Trophoblast cell (in vitro differentiated cells and primary cell): ENCODE data around the gene IREB2.
"Not testable (repeated sequence)": the region's sequence is repeated elsewhere in the genome, so short reads cannot be mapped to it uniquely, and the experiment has no call there.

Source experiments
- DNase-seq, 2 donors: peaks; one replicate each; pipeline ENCODE4 v3.0.0-alpha.2; 2016
- H2AFZ ChIP-seq: 2 replicates; pipeline ENCODE4 v1.6.1; 2013; ENCODE audit warnings: low read length, moderate library complexity, mild to moderate bottlenecking; ENCODE audit not compliant: insufficient read depth, poor library complexity
- H2AK5ac ChIP-seq: 2 replicates; pipeline ENCODE4 v1.6.1; 2013; ENCODE audit warnings: mild to moderate bottlenecking, low read length
- H2BK120ac ChIP-seq: 2 replicates; pipeline ENCODE4 v1.6.1; 2013; ENCODE audit warnings: low read length, mild to moderate bottlenecking, moderate library complexity; ENCODE audit not compliant: insufficient read depth, poor library complexity
- H2BK12ac ChIP-seq: 2 replicates; pipeline ENCODE4 v1.6.1; 2013; ENCODE audit warnings: mild to moderate bottlenecking, low read length, moderate library complexity
- H2BK5ac ChIP-seq: 2 replicates; pipeline ENCODE4 v1.6.1; 2013; ENCODE audit warnings: low read length, low read depth, moderate library complexity, mild to moderate bottlenecking; ENCODE audit not compliant: poor library complexity
- H3K14ac ChIP-seq: 2 replicates; pipeline ENCODE4 v1.6.1; 2013; ENCODE audit warnings: mild to moderate bottlenecking, low read length
- H3K18ac ChIP-seq: 2 replicates; pipeline ENCODE4 v1.6.1; 2013; ENCODE audit warnings: mild to moderate bottlenecking, low read length
- H3K23ac ChIP-seq: 2 replicates; pipeline ENCODE4 v1.6.1; 2013; ENCODE audit warnings: low read length
- H3K27ac ChIP-seq: 2 replicates; pipeline ENCODE4 v1.5.1; 2013; ENCODE audit warnings: low read depth, mild to moderate bottlenecking, inconsistent platforms, low read length, moderate library complexity
- H3K27me3 ChIP-seq: 2 replicates; pipeline ENCODE4 v1.6.1; 2013; ENCODE audit warnings: inconsistent platforms, mild to moderate bottlenecking, low read length, moderate library complexity; ENCODE audit not compliant: insufficient read depth
- H3K36me3 ChIP-seq, 2 experiments: 1 replicate in 1 of 2; 2 replicates in 1 of 2; pipeline ENCODE4 v1.6.1; 2013; ENCODE audit warnings: low read length in 2 of 2, mild to moderate bottlenecking in 2 of 2, moderate library complexity in 1 of 2; ENCODE audit not compliant: insufficient read depth in 2 of 2, control insufficient read depth in 1 of 2
- H3K4ac ChIP-seq: 2 replicates; pipeline ENCODE4 v1.6.1; 2013; ENCODE audit warnings: low read depth, mild to moderate bottlenecking, low read length, moderate library complexity
- H3K4me1 ChIP-seq, 2 experiments: 1 replicate in 1 of 2; 2 replicates in 1 of 2; pipeline ENCODE4 v1.6.1; 2013; ENCODE audit warnings: low read length in 2 of 2, mild to moderate bottlenecking in 2 of 2, moderate library complexity in 1 of 2; ENCODE audit not compliant: insufficient read depth in 2 of 2, control insufficient read depth in 1 of 2
- H3K4me2 ChIP-seq: 2 replicates; pipeline ENCODE4 v1.6.1; 2013; ENCODE audit warnings: inconsistent platforms, mild to moderate bottlenecking, low read length, moderate library complexity
- H3K4me3 ChIP-seq: 2 replicates; pipeline ENCODE4 v1.5.1; 2013; ENCODE audit warnings: mild to moderate bottlenecking, low read depth, low read length, inconsistent platforms
- H3K79me1 ChIP-seq: one replicate; pipeline ENCODE4 v1.6.1; 2013; ENCODE audit warnings: low read length
- H3K79me2 ChIP-seq: 2 replicates; pipeline ENCODE4 v1.6.1; 2013; ENCODE audit warnings: low read length, mild to moderate bottlenecking; ENCODE audit not compliant: control insufficient read depth, insufficient read depth, poor library complexity
- H3K9ac ChIP-seq: 2 replicates; pipeline ENCODE4 v1.6.1; 2013; ENCODE audit warnings: mild to moderate bottlenecking, low read length
- H3K9me3 ChIP-seq: 2 replicates; pipeline ENCODE4 v1.6.1; 2013; ENCODE audit warnings: low read depth, mild to moderate bottlenecking, control low read depth, inconsistent platforms, low read length; ENCODE audit not compliant: insufficient read depth
- H4K12ac ChIP-seq: 2 replicates; pipeline ENCODE4 v1.6.1; 2013; ENCODE audit warnings: low read depth, mild to moderate bottlenecking, low read length, moderate library complexity
- H4K8ac ChIP-seq: 2 replicates; pipeline ENCODE4 v1.6.1; 2013; ENCODE audit warnings: low read depth, mild to moderate bottlenecking, low read length, moderate library complexity
- H4K91ac ChIP-seq: one replicate; pipeline ENCODE4 v1.6.1; 2013; ENCODE audit warnings: low read depth, mild to moderate bottlenecking, low read length, moderate library complexity
- WGBS: extraction: QIAGEN DNeasy Blood & Tissue Kit; methylation state at CpG from one replicate; pipeline ENCODE4 v1.1.7; 2013; ENCODE audit warnings: missing lambda C conversion rate; ENCODE audit not compliant: insufficient read length, insufficient coverage; ENCODE audit errors: extremely low coverage; 5-methylcytosine and 5-hydroxymethylcytosine counted together

The IREB2 gene

DNA sequence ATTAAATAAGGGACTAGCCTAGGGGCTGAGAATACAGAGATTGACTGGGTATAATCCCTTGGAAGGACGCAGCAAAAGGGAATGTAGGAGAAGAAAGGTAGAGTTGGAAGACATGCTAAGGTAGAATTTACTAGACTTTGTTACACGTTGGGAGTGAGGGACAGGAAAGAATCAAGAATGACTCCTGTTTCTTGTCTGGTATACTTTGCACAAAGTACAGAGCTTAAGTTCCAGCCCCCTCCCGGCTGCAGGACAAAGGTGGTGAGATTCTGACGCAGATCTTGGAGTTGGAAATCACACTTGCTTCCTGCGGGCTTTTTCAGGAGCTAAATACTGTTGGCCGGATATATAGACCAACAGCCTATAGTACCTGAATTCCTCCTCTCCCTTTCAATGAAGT is 70.3 kb downstream of the IREB2 start:
- DNase-seq: peak; percentile 19 to 34
- Histone ChIP-seq H2AK5ac (no peak overlapping the region), H3K4me2 (peak overlapping the region; percentile 95), H2AFZ (peak overlapping the region; percentile 62), H3K27ac (no peak overlapping the region), H3K79me2 (no peaks in the 10 kb centered on the region), H3K4ac (no peak overlapping the region), H3K4me1 (peaks cover 2 to 5% of the 10 kb centered on the region in 2 experiments), H3K27me3 (no peaks in the 10 kb centered on the region), H3K23ac (no peak overlapping the region), H2BK5ac (no peak overlapping the region), H3K9ac (no peak overlapping the region), H2BK12ac (no peak overlapping the region), H3K36me3 (no peaks in the 10 kb centered on the region), H3K9me3 (no peaks in the 10 kb centered on the region), H3K14ac (no peak overlapping the region), H2BK120ac (no peak overlapping the region), H3K4me3 (no peak overlapping the region), H3K18ac (no peak overlapping the region), H4K91ac (no peak overlapping the region), H3K79me1 (peaks cover 3% of the 10 kb centered on the region), H4K12ac (no peak overlapping the region), H4K8ac (no peak overlapping the region)
- no CpG with 5 or more reads among the region's 6 CpGs for WGBS

DNA sequence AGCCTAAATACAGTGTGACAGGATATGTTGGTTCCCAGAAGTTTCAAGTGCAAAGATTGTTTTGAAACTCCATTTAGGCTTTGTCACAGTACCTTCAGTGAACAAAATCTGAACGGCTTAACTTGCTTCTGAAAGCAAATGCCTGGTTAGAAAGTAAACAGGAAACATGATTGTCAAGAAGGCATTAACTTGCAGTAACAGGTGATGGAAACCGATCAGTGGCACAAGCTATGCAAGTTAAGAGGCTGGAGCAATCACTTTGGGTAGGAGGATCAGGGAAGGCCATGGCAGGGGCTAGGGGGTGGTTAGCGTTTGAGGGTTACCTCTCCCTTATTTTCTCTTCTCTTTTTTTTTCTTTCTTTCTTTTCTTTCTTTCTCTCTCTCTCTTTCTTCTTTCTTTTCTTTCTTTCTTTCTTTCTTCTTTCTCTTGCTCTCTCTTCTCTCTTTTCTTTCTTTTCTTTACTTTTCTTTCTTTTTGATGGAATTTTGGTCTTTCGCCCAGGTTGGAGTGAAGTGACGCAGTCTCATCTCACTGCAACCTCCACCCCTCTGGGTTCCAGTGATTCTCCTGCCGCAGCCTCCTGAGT is 71.8 kb downstream of the IREB2 start:
- H3K4ac ChIP-seq: no peak overlapping the region
- no peak overlapping the region for H2AK5ac ChIP-seq
- H4K91ac ChIP-seq: no peak overlapping the region
- H3K4me3 ChIP-seq: no peak overlapping the region
- no peak overlapping the region for H3K9ac ChIP-seq
- peaks cover 3% of the 10 kb centered on the region for H3K79me1 ChIP-seq
- WGBS: no CpG with 5 or more reads among the region's 6 CpGs
- no peak overlapping the region for H2AFZ ChIP-seq
- H3K27me3 ChIP-seq: no peaks in the 10 kb centered on the region
- no peak overlapping the region for H3K18ac ChIP-seq
- no peak overlapping the region for H4K8ac ChIP-seq
- no peak overlapping the region for H3K27ac ChIP-seq
- H3K14ac ChIP-seq: no peak overlapping the region
- no peak overlapping the region for H2BK120ac ChIP-seq
- no peak overlapping the region for H3K4me2 ChIP-seq
- no peaks in the 10 kb centered on the region for H3K9me3 ChIP-seq
- peaks cover 2 to 5% of the 10 kb centered on the region in 2 experiments for H3K4me1 ChIP-seq
- H3K23ac ChIP-seq: no peak overlapping the region
- no peak overlapping the region for H2BK5ac ChIP-seq
- DNase-seq: no peak
- H2BK12ac ChIP-seq: no peak overlapping the region
- no peaks in the 10 kb centered on the region for H3K79me2 ChIP-seq
- H3K36me3 ChIP-seq: no peaks in the 10 kb centered on the region
- H4K12ac ChIP-seq: no peak overlapping the region

DNA sequence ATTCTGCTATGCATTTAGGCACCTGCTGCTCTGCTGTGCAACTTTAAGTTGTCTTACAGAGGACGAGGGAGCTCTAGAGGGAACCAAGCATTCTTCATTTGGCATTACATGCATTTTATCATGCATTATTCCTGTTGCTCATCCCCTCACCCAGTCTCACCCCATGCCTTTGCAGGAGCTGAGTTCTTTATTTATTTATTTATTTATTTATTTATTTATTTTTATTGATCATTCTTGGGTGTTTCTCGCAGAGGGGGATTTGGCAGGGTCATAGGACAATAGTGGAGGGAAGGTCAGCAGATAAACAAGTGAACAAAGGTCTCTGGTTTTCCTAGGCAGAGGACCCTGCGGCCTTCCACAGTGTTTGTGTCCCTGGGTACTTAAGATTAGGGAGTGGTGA is 82.0 kb downstream of the IREB2 start:
- not testable (repeated sequence) for H4K8ac ChIP-seq, H4K91ac ChIP-seq, H3K4me1 ChIP-seq, H3K27ac ChIP-seq, H3K27me3 ChIP-seq, H3K18ac ChIP-seq, H3K4ac ChIP-seq, H2BK5ac ChIP-seq, H3K4me2 ChIP-seq, H2AK5ac ChIP-seq, H3K79me2 ChIP-seq, H2BK120ac ChIP-seq, H3K9me3 ChIP-seq, H3K36me3 ChIP-seq, H3K9ac ChIP-seq, H3K14ac ChIP-seq, H3K79me1 ChIP-seq, H2BK12ac ChIP-seq, H3K4me3 ChIP-seq, H4K12ac ChIP-seq, H3K23ac ChIP-seq, DNase-seq, H2AFZ ChIP-seq
- no CpG with 5 or more reads among the region's 3 CpGs for WGBS

DNA sequence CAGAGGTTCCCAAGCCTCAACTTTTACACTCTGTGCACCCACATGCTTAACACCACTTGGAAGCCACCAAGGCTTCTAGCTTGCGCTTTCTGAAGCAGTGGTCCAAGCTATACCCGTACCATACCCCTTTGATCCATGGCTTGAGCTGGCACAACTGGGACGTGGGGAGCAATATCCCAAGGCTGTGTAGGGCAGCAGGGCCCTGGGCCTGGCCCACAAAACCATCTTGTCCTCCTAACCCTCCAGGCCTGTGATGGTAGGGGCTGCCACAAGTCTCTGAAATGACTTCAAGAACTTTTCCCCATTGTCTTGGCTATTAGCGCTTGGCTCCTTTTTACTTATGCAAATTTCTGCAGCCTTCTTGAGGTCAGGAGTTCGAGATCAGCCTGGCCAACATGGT is 86.2 kb downstream of the IREB2 start:
- DNase-seq: no peak
- Histone ChIP-seq H3K79me2 (no peaks in the 10 kb centered on the region), H3K9ac (no peak overlapping the region), H3K18ac (no peak overlapping the region), H2BK12ac (no peak overlapping the region), H3K36me3 (no peaks in the 10 kb centered on the region), H3K4me1 (no peaks in the 10 kb centered on the region), H3K14ac (no peak overlapping the region), H4K12ac (no peak overlapping the region), H2AK5ac (no peak overlapping the region), H3K27me3 (no peaks in the 10 kb centered on the region), H2BK120ac (no peak overlapping the region), H3K9me3 (peaks cover 5% of the 10 kb centered on the region), H4K8ac (no peak overlapping the region), H2BK5ac (no peak overlapping the region), H3K4ac (no peak overlapping the region), H3K79me1 (no peaks in the 10 kb centered on the region), H3K27ac (no peak overlapping the region), H3K23ac (no peak overlapping the region), H4K91ac (no peak overlapping the region), H2AFZ (no peak overlapping the region), H3K4me3 (no peak overlapping the region), H3K4me2 (no peak overlapping the region)
- no CpG with 5 or more reads among the region's 5 CpGs for WGBS
